ENCODE results near the gene METTL2A.
"Not testable (repeated sequence)": the region's sequence is repeated elsewhere in the genome, so short reads cannot be mapped to it uniquely, and the experiment has no call there.

METTL2A gene

DNA sequence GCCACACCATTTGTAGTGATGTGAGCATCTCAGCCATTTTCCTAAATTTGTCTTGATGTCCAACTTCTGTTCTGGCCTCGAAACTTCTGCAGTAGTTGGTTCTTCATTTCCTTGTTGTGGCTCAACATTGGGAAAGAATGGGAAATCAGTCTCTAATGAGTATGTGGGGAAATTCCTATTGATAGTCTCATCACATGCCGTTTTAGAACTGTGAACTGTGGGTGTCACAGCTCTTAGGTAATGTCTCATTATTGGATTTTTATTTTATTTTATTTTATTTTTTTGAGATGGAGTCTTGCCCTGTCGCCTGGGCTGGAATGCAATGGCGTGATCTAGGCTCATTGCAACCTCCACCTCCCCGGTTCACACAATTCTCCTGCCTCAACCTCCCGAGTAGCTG, 17.5 kb downstream of the METTL2A start:
- not testable (repeated sequence) for DNase-seq; H3K9me3 ChIP-seq (ENCODE audit: control insufficient read depth, low read length); H3K27ac ChIP-seq (ENCODE audit: insufficient read depth, low read length, poor library complexity, severe bottlenecking); H3K27me3 ChIP-seq (replicated peaks; ENCODE audit: control insufficient read depth, insufficient read depth, low read length, poor library complexity, severe bottlenecking); H3K4me1 ChIP-seq (ENCODE audit: control insufficient read depth, insufficient read depth, low read length, poor library complexity, severe bottlenecking); H3K4me3 ChIP-seq (ENCODE audit: insufficient read depth, low read depth, low read length, poor library complexity, severe bottlenecking)
- H3K36me3 ChIP-seq (ENCODE audit: control insufficient read depth, insufficient read depth, low read length) = peaks cover 11% of the 10 kb centered on the region

- no peaks in the 10 kb centered on the region for H3K27me3 ChIP-seq (replicated peaks; ENCODE audit: control insufficient read depth, insufficient read depth, low read length, poor library complexity, severe bottlenecking)
- H3K4me3 ChIP-seq (ENCODE audit: insufficient read depth, low read depth, low read length, poor library complexity, severe bottlenecking) = no peak overlapping the region
- H3K27ac ChIP-seq (ENCODE audit: insufficient read depth, low read length, poor library complexity, severe bottlenecking) = no peak overlapping the region
- DNase-seq = no peak
- H3K36me3 ChIP-seq (ENCODE audit: control insufficient read depth, insufficient read depth, low read length) = peaks cover 16% of the 10 kb centered on the region
- no peaks in the 10 kb centered on the region for H3K9me3 ChIP-seq (ENCODE audit: control insufficient read depth, low read length)
- H3K4me1 ChIP-seq (ENCODE audit: control insufficient read depth, insufficient read depth, low read length, poor library complexity, severe bottlenecking) = no peaks in the 10 kb centered on the region
These were observed 20.4 kb downstream of the METTL2A start for GRCh38 chr17:62444063-62444462.

DNA sequence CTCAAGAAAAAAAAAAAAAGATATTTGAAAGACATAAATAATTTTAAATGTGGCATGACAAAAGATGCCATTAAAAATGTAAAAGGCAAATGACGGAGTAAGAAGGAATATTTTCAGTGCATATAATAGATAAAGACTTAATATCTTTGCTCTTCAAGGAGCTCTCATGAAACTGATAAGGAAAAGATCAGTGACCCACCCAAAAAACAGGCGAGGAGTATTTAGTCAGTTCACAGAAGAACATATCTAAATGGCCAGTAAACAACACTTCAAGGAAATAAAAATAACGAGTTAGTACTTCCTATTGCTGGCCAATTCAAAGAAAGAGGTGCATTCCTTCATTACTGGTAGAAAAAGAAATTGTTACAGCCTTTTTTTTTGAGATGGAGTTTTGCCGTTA, 22.1 kb downstream of the METTL2A start:
- not testable (repeated sequence) for H3K4me3 ChIP-seq (ENCODE audit: insufficient read depth, low read depth, low read length, poor library complexity, severe bottlenecking); H3K27ac ChIP-seq (ENCODE audit: insufficient read depth, low read length, poor library complexity, severe bottlenecking); H3K4me1 ChIP-seq (ENCODE audit: control insufficient read depth, insufficient read depth, low read length, poor library complexity, severe bottlenecking); H3K27me3 ChIP-seq (replicated peaks; ENCODE audit: control insufficient read depth, insufficient read depth, low read length, poor library complexity, severe bottlenecking); H3K9me3 ChIP-seq (ENCODE audit: control insufficient read depth, low read length); DNase-seq
- H3K36me3 ChIP-seq (ENCODE audit: control insufficient read depth, insufficient read depth, low read length) = peaks cover 16% of the 10 kb centered on the region

DNA sequence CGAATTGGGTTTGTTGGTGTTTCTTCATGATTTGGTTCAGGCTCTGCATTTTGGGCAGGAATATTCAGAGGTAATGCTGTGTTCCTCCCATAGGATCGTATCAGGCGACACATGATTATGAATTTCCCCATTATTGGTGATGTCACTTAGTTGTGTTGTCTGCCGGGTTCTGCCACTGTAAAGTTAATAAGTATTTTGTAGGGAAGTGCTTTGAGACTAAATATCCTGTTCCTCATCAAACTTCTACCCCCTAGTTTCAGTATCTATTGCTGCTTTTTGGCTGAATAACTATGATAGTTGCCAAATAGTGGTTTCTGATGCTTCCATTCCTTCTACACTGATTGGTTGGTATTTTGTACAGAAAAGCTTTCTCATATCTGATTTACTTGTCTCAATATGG, 28.5 kb downstream of the METTL2A start:
- DNase-seq; H3K9me3 ChIP-seq (ENCODE audit: control insufficient read depth, low read length); H3K27me3 ChIP-seq (replicated peaks; ENCODE audit: control insufficient read depth, insufficient read depth, low read length, poor library complexity, severe bottlenecking); H3K4me3 ChIP-seq (ENCODE audit: insufficient read depth, low read depth, low read length, poor library complexity, severe bottlenecking); H3K27ac ChIP-seq (ENCODE audit: insufficient read depth, low read length, poor library complexity, severe bottlenecking); H3K4me1 ChIP-seq (ENCODE audit: control insufficient read depth, insufficient read depth, low read length, poor library complexity, severe bottlenecking); H3K36me3 ChIP-seq (ENCODE audit: control insufficient read depth, insufficient read depth, low read length): not testable (repeated sequence)

GRCh38 chr17:62453041-62453440, 29.3 kb downstream of the METTL2A start:
- not testable (repeated sequence) for H3K27me3 ChIP-seq (replicated peaks; ENCODE audit: control insufficient read depth, insufficient read depth, low read length, poor library complexity, severe bottlenecking); DNase-seq; H3K27ac ChIP-seq (ENCODE audit: insufficient read depth, low read length, poor library complexity, severe bottlenecking); H3K4me3 ChIP-seq (ENCODE audit: insufficient read depth, low read depth, low read length, poor library complexity, severe bottlenecking); H3K36me3 ChIP-seq (ENCODE audit: control insufficient read depth, insufficient read depth, low read length); H3K4me1 ChIP-seq (ENCODE audit: control insufficient read depth, insufficient read depth, low read length, poor library complexity, severe bottlenecking); H3K9me3 ChIP-seq (ENCODE audit: control insufficient read depth, low read length)

- H3K4me3 ChIP-seq (ENCODE audit: insufficient read depth, low read depth, low read length, poor library complexity, severe bottlenecking); H3K27ac ChIP-seq (ENCODE audit: insufficient read depth, low read length, poor library complexity, severe bottlenecking); DNase-seq; H3K27me3 ChIP-seq (replicated peaks; ENCODE audit: control insufficient read depth, insufficient read depth, low read length, poor library complexity, severe bottlenecking); H3K36me3 ChIP-seq (ENCODE audit: control insufficient read depth, insufficient read depth, low read length); H3K9me3 ChIP-seq (ENCODE audit: control insufficient read depth, low read length); H3K4me1 ChIP-seq (ENCODE audit: control insufficient read depth, insufficient read depth, low read length, poor library complexity, severe bottlenecking): not testable (repeated sequence)
These were observed 30.0 kb downstream of the METTL2A start for GRCh38 chr17:62453656-62454055.

DNA sequence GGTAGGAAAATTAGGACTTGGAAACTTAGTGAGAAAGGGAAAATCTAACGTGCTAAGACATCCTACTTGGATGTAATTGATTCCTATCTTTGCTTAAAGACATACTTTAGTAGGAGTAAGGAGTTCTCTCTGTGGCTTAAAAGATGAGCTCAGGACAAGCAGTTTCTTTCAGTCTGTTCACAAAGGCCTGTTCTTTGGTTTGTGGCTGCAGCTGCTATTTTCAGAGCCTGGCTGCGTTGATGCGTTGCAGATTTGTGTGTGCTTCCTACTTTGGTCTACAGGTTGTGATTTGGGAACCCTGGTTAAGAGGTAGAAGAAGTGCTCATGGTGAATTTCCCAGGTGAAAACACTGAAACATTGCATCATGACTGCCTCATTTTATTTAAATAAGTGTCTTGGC, 30.4 kb downstream of the METTL2A start:
- not testable (repeated sequence) for DNase-seq; H3K36me3 ChIP-seq (ENCODE audit: control insufficient read depth, insufficient read depth, low read length); H3K27me3 ChIP-seq (replicated peaks; ENCODE audit: control insufficient read depth, insufficient read depth, low read length, poor library complexity, severe bottlenecking); H3K4me1 ChIP-seq (ENCODE audit: control insufficient read depth, insufficient read depth, low read length, poor library complexity, severe bottlenecking); H3K27ac ChIP-seq (ENCODE audit: insufficient read depth, low read length, poor library complexity, severe bottlenecking); H3K4me3 ChIP-seq (ENCODE audit: insufficient read depth, low read depth, low read length, poor library complexity, severe bottlenecking); H3K9me3 ChIP-seq (ENCODE audit: control insufficient read depth, low read length)

DNA sequence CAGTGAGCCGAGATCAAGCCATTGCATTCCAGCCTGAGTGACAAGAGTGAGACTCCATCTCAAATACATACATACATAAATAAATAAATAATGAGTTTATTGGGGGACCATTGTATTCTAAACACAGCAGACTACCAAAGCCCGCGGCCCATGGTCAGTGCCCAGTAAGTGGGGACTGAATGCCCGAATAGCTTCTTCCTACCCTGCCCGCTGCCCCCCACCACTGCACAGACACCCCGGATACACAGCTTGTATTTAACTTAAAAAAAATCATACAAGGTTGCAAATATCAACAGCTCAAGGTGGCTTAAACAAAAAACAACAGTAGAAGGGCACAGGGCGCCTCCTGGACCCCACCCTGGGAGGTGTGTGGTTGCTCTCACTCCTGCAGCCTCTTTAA, 32.3 kb downstream of the METTL2A start:
- Histone ChIP-seq H3K27me3 (replicated peaks; ENCODE audit: control insufficient read depth, insufficient read depth, low read length, poor library complexity, severe bottlenecking) (no peaks in the 10 kb centered on the region), H3K4me3 (ENCODE audit: insufficient read depth, low read depth, low read length, poor library complexity, severe bottlenecking) (no peak overlapping the region), H3K4me1 (ENCODE audit: control insufficient read depth, insufficient read depth, low read length, poor library complexity, severe bottlenecking) (no peaks in the 10 kb centered on the region), H3K36me3 (ENCODE audit: control insufficient read depth, insufficient read depth, low read length) (no peaks in the 10 kb centered on the region), H3K27ac (ENCODE audit: insufficient read depth, low read length, poor library complexity, severe bottlenecking) (no peak overlapping the region), H3K9me3 (ENCODE audit: control insufficient read depth, low read length) (no peaks in the 10 kb centered on the region)
- no peak for DNase-seq

DNA sequence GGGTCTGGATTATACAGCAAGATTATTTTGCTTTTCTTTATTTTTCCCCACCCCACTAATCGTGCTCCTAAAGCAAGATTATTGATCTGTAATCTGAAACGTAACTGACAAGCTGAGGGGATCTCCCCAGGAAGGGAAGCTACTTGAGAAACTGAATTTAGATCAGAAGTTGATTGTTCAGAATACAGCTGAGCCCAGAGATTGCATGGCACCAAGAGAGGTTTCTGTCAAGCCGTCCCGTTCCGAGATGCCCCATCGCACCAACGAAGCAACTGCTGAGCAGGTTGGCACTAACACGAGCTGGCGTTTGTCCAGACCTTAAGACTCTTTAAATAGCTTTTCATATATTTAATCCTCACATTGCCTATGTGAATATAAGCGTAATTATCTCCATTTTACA, 34.8 kb downstream of the METTL2A start:
- not testable (repeated sequence) for H3K9me3 ChIP-seq (ENCODE audit: control insufficient read depth, low read length); H3K4me3 ChIP-seq (ENCODE audit: insufficient read depth, low read depth, low read length, poor library complexity, severe bottlenecking); H3K27ac ChIP-seq (ENCODE audit: insufficient read depth, low read length, poor library complexity, severe bottlenecking); H3K36me3 ChIP-seq (ENCODE audit: control insufficient read depth, insufficient read depth, low read length); H3K27me3 ChIP-seq (replicated peaks; ENCODE audit: control insufficient read depth, insufficient read depth, low read length, poor library complexity, severe bottlenecking); DNase-seq; H3K4me1 ChIP-seq (ENCODE audit: control insufficient read depth, insufficient read depth, low read length, poor library complexity, severe bottlenecking)

DNA sequence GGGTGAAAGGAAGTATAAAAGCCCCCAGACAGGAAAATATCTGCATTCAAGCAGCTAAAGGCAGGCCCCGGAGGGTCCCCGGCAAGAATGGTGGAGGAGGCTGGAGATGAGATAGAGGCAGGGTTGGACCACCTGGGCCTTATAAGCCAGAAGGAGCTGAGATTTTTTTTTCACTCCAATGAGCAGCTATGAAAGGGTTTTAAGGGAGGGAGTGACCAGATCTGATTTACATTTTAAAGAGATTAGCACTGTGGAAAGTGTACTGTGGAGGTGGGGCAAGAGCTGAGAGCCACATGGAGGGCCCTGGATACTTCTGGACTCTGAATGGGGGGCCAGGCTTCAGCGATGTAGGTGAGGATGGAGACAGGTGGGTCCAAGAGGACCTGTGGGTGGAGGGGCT, 40.7 kb downstream of the METTL2A start:
- H3K27me3 ChIP-seq (replicated peaks; ENCODE audit: control insufficient read depth, insufficient read depth, low read length, poor library complexity, severe bottlenecking); H3K36me3 ChIP-seq (ENCODE audit: control insufficient read depth, insufficient read depth, low read length); H3K9me3 ChIP-seq (ENCODE audit: control insufficient read depth, low read length); H3K4me3 ChIP-seq (ENCODE audit: insufficient read depth, low read depth, low read length, poor library complexity, severe bottlenecking); H3K27ac ChIP-seq (ENCODE audit: insufficient read depth, low read length, poor library complexity, severe bottlenecking); DNase-seq; H3K4me1 ChIP-seq (ENCODE audit: control insufficient read depth, insufficient read depth, low read length, poor library complexity, severe bottlenecking): not testable (repeated sequence)

- not testable (repeated sequence) for DNase-seq; H3K4me3 ChIP-seq (ENCODE audit: insufficient read depth, low read depth, low read length, poor library complexity, severe bottlenecking); H3K27me3 ChIP-seq (replicated peaks; ENCODE audit: control insufficient read depth, insufficient read depth, low read length, poor library complexity, severe bottlenecking); H3K4me1 ChIP-seq (ENCODE audit: control insufficient read depth, insufficient read depth, low read length, poor library complexity, severe bottlenecking); H3K27ac ChIP-seq (ENCODE audit: insufficient read depth, low read length, poor library complexity, severe bottlenecking); H3K9me3 ChIP-seq (ENCODE audit: control insufficient read depth, low read length); H3K36me3 ChIP-seq (ENCODE audit: control insufficient read depth, insufficient read depth, low read length)
These were observed 41.6 kb downstream of the METTL2A start for GRCh38 chr17:62465271-62465670.

Data from effector memory CD4-positive, alpha-beta T cell (primary cell).